NT2/D1 (cell line): ENCODE data around the gene ITGAE.
"Not testable (repeated sequence)": the region's sequence is repeated elsewhere in the genome, so short reads cannot be mapped to it uniquely, and the experiment has no call there.

Source experiments
- DNase-seq: peaks from one replicate; pipeline ENCODE4 v3.0.0-alpha.2; 2011; ENCODE audit warnings: low read depth, low spot score
- H3K27me3 ChIP-seq: 2 replicates; pipeline ENCODE4 v1.6.0; 2011; ENCODE audit warnings: mild to moderate bottlenecking; ENCODE audit not compliant: insufficient read length, insufficient read depth
- H3K36me3 ChIP-seq: 2 replicates; pipeline ENCODE4 v1.6.1; 2011; ENCODE audit warnings: mild to moderate bottlenecking, low read length, mixed read lengths; ENCODE audit not compliant: insufficient read depth, insufficient read length
- H3K4me1 ChIP-seq: 2 replicates; pipeline ENCODE4 v1.5.1; 2011; ENCODE audit not compliant: insufficient read depth, insufficient read length
- H3K4me3 ChIP-seq: 2 replicates; pipeline ENCODE4 v1.5.1; 2011; ENCODE audit warnings: low read depth; ENCODE audit not compliant: insufficient read length
- H3K9ac ChIP-seq: 2 replicates; pipeline ENCODE4 v1.6.0; 2011; ENCODE audit warnings: low read depth; ENCODE audit not compliant: insufficient read length
- H3K9me3 ChIP-seq: 2 replicates; pipeline ENCODE4 v1.5.1; 2011; ENCODE audit warnings: mild to moderate bottlenecking, low read length; ENCODE audit not compliant: insufficient read depth
- SUZ12 ChIP-seq: IDR thresholded peaks from 2 replicates; pipeline ENCODE4 v1.6.1; 2011; ENCODE audit not compliant: insufficient read length, insufficient read depth; ENCODE audit errors: extremely low read depth
- YY1 ChIP-seq: IDR thresholded peaks from 2 replicates; pipeline ENCODE4 v1.6.1; 2011; ENCODE audit not compliant: insufficient read length, insufficient read depth
- ZNF274 ChIP-seq: IDR thresholded peaks from 2 replicates; pipeline ENCODE4 v1.6.1; 2011; ENCODE audit warnings: mild to moderate bottlenecking, low read depth, low read length

The ITGAE gene

DNA sequence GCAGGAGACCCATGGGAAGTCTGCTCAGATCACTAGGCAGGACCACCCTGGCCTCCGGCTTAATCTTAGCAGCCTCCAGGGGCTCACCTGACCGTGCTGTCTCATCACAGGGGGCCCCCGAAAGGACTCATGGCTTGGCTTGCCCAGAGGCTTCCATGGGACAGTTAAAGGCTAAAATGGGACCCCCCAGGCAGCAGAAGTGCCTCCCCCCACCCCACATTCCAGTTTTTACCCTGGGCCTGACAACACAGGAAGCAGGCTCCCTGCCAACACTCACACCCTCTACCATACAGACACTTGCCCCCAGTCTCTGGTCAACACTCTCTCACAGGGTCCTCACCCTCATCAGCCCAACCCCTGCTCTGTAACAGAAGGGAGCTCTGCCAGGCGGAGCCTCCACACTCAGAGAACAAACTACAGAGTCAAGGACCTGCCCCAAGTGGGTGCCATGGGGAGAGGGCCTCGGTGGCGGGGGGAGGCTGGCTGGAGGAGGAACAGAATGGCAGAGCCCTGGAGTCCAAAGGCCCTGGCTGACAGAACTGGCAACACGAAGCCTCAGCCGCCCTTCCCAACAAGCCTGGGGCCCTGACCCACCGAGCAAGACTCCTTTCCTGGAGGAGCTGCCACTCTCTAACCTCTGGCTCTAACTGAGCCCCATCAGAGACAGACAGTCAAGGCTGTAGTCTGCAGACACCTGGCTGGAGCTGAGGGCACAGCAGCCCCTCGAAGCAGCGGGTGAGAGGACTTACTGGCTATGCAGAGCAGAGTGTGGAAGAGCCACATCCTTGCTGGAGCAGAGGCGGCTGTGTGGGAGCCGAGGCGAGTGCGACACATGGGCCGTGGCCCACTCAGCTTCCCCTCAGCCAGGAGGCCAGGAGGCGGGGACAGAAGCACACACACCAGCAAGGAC lies at the start of gene ITGAE:
Gene ITGAE (minus strand): TSS at position 827 of the 910 bp plus-strand sequence. CDS start 44 bp downstream, at position 783.
- Histone ChIP-seq H3K9me3 (no peaks in the 10 kb centered on the region), H3K9ac (no peak within 1 kb of the TSS), H3K4me1 (peaks cover 6% of the 10 kb centered on the region), H3K4me3 (no peak within 1 kb of the TSS), H3K27me3 (no peaks in the 10 kb centered on the region), H3K36me3 (peaks cover 11% of the 10 kb centered on the region)
- no peak for DNase-seq
- TF ChIP-seq YY1: no peak
- no peak for TF ChIP-seq SUZ12
- no peak for TF ChIP-seq ZNF274

GRCh38 chr17:3848229-3848835 lies 47.3 kb upstream of the ITGAE start:
- Histone ChIP-seq H3K27me3 (no peaks in the 10 kb centered on the region), H3K4me1 (no peaks in the 10 kb centered on the region), H3K9me3 (no peaks in the 10 kb centered on the region), H3K9ac (no peak overlapping the region), H3K36me3 (peaks cover 14% of the 10 kb centered on the region), H3K4me3 (no peak overlapping the region)
- no peak for DNase-seq
- TF ChIP-seq YY1 (no peak), ZNF274 (no peak), SUZ12 (no peak)

GRCh38 chr17:3847165-3847670 lies 46.2 kb upstream of the ITGAE start:
- H3K36me3 ChIP-seq: peaks cover 25% of the 10 kb centered on the region
- H3K4me3 ChIP-seq: no peak overlapping the region
- H3K9ac ChIP-seq: no peak overlapping the region
- no peak for TF ChIP-seq ZNF274
- TF ChIP-seq YY1: no peak
- TF ChIP-seq SUZ12: no peak
- no peaks in the 10 kb centered on the region for H3K4me1 ChIP-seq
- no peaks in the 10 kb centered on the region for H3K27me3 ChIP-seq
- no peaks in the 10 kb centered on the region for H3K9me3 ChIP-seq
- DNase-seq: no peak

DNA sequence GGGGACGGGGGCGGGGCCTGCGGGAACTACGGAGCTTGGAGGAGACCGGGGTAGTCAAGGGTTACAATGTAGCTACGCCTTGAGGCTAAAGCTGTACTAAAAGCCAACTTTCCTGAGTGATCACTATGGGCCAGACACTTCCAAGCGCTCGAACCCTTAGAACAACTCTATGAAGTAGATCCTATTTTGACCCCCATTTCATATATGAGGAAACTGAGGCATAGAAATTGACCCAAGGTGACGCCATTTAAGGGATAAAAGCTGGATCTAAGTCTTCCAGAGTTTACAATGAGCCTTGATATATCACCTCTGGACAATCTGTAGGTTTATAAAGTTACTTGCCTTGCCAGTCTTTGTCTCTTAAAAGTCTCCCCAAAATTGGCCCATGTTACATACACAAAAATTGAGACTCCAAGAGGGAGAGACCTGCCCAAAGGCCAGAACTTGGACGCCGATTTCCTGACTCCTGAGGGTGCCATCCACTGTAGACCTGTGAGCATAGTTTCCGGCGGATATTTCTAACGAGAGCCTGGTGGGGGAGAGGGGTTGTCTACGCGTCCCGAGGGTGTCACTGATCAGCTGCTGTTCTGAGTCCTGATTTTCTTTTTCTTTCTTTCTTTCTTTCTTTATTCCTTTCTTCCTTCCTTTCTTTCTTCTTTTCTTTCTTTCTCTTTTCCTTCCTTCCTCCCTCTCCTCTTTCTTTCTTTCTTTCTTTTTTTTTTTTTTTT lies 45.6 kb upstream of the ITGAE start:
- no peak for TF ChIP-seq ZNF274
- Histone ChIP-seq H3K4me3 (no peak overlapping the region), H3K4me1 (no peaks in the 10 kb centered on the region), H3K9me3 (no peaks in the 10 kb centered on the region), H3K9ac (no peak overlapping the region), H3K36me3 (peaks cover 32% of the 10 kb centered on the region), H3K27me3 (no peaks in the 10 kb centered on the region)
- no peak for DNase-seq

GRCh38 chr17:3845621-3846436 lies 44.8 kb upstream of the ITGAE start, which contains the start of gene NCBP3:
NCBP3 (minus strand) TSS chr17:3846246; CDS start chr17:3846223, 23 bp downstream.
- TF ChIP-seq SUZ12: no peak
- TF ChIP-seq ZNF274: no peak
- TF ChIP-seq YY1: no peak
- Histone ChIP-seq H3K4me3 (peak within 1 kb of the TSS; percentile 77), H3K9me3 (no peaks in the 10 kb centered on the region), H3K9ac (peak within 1 kb of the TSS; percentile 94), H3K27me3 (no peaks in the 10 kb centered on the region), H3K36me3 (peaks cover 39% of the 10 kb centered on the region), H3K4me1 (no peaks in the 10 kb centered on the region)
- DNase-seq: peak; percentile 82

- Histone ChIP-seq H3K4me1 (no peaks in the 10 kb centered on the region), H3K9me3 (no peaks in the 10 kb centered on the region), H3K9ac (peak overlapping the region; percentile 94), H3K27me3 (no peaks in the 10 kb centered on the region), H3K36me3 (peaks cover 45% of the 10 kb centered on the region), H3K4me3 (peak overlapping the region; percentile 77)
- no peak for DNase-seq
- no peak for TF ChIP-seq SUZ12
- no peak for TF ChIP-seq YY1
- TF ChIP-seq ZNF274: no peak
Observed at GRCh38 chr17:3845291-3845620, 44.3 kb upstream of the ITGAE start.

GRCh38 chr17:3844556-3844955 lies 43.6 kb upstream of the ITGAE start:
- H3K27me3 ChIP-seq, H3K9me3 ChIP-seq, H3K9ac ChIP-seq, DNase-seq, H3K4me1 ChIP-seq: not testable (repeated sequence)
- Histone ChIP-seq H3K4me3 (peak overlapping the region; percentile 77), H3K36me3 (peaks cover 52% of the 10 kb centered on the region)
